HG03066 (cell line): ENCODE data around the gene PPP4C.
"Not testable (repeated sequence)": the region's sequence is repeated elsewhere in the genome, so short reads cannot be mapped to it uniquely, and the experiment has no call there.

Source experiments
- ATAC-seq: cut with Tn5 transposase; IDR thresholded peaks from one replicate; pipeline ENCODE4 v1.9.1; 2021; ENCODE audit warnings: low read depth; ENCODE audit not compliant: unreplicated experiment

PPP4C gene

GRCh38 chr16:30095166-30096078, 19.6 kb downstream of the PPP4C start:
- ATAC-seq, result no peak

DNA sequence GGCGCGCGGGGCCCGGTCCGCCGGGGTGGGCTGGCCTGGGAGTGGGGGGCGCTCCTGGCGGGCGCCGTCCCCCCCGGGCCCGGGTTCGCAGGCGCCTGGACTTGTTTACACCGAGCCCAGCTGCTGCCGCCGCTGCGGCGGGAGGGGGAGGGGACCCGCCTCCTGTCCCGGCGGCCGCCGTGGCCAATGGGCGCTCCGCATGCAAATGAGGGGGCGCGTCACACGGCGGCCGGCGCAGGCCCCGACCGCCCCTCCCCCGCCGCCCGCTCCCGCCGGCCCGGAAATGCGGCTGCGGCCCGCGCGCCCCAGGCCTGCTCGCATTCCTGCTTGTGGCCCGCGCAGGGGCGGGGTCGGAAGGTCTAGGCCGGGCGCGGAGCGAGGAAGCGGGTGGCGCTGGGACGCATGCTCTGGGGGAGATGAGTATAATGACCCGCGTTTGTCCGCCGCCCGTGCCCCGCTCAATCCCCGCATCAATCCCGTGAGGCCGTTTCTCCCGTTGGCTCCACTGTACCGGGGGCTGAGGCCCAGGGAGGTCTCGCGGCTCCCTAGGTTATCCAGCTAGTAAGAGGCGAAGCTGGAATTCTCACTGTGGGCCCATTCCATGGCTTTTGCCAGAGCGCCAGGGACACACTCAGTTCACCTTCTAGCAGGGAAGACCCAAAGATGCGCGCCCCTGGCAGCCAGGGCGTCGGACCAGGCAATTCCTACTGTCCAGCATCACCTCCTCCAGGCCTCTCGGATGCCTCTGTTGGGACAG, 20.5 kb downstream of the PPP4C start, which contains the start of gene YPEL3:
TSS of gene YPEL3 (minus strand) at position 109 of the 757 bp plus-strand sequence. CDS start 731 bp downstream, outside the sequence.
- no peak for ATAC-seq

- ATAC-seq, result no peak
These were observed 21.2 kb downstream of the PPP4C start for GRCh38 chr16:30096862-30097563.

DNA sequence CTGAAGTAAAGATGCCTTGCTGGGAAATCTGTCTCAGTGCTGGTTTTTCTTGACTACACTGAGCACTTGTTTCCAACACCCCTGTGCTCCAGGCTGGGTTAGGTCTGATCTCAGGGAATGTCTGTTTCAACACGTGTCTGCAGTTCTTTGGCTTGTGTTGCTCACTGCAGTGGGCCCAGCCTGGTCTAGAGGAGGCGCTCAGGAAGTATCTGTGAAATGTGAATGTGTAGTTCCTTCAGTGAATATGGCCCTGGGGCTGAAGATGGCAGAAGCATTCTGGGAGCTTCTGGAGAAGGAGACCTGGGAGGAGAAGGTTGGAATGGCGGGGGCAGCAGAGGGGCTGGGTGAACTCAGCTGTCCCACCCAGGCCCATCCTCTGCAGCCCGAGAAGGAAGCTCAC, 28.3 kb downstream of the PPP4C start:
- no peak for ATAC-seq

- ATAC-seq, result no peak
These were observed 28.7 kb downstream of the PPP4C start for GRCh38 chr16:30104492-30104891.

DNA sequence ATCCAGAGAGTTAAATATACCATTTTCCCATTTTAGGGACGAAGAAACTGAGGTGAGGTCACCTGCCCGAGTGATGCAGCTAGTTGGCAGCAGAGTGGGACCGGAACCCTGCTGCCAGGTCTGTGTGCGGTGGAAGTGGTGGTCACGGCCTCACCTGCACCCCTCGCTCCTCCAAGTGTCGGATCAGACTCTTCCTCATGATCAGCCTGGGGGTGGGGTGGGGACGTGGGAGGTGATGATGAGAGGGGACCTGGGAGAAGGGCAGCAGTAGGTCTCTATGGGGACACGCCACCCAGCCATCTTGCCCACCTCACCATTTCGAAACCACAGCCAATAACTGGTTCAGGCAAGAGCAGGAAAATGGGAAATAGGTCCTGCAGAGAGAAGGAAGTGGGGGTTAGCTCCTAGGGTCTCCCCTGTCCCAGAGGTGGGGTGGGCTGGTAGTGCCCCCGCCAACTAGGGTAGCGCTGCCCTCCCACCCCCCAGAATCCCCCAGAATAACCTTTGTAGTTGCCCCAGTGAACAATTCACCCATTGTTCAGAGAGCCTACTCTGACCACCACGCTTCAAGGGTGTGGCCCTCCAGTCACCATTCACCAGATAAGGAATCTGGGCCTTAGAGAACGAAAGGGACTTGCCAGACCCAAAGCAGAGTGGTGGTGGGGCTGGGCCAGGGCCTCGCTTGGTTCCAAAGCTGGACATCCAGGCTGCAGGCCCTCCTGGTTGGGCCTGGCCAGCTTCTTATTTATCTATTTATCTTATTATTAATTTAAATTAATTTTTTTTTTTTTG, 32.5 kb downstream of the PPP4C start:
- no peak for ATAC-seq

GRCh38 chr16:30110661-30111060, 34.9 kb downstream of the PPP4C start:
- ATAC-seq, result no peak

- no peak for ATAC-seq
These were observed 36.6 kb downstream of the PPP4C start for GRCh38 chr16:30112197-30113030.

DNA sequence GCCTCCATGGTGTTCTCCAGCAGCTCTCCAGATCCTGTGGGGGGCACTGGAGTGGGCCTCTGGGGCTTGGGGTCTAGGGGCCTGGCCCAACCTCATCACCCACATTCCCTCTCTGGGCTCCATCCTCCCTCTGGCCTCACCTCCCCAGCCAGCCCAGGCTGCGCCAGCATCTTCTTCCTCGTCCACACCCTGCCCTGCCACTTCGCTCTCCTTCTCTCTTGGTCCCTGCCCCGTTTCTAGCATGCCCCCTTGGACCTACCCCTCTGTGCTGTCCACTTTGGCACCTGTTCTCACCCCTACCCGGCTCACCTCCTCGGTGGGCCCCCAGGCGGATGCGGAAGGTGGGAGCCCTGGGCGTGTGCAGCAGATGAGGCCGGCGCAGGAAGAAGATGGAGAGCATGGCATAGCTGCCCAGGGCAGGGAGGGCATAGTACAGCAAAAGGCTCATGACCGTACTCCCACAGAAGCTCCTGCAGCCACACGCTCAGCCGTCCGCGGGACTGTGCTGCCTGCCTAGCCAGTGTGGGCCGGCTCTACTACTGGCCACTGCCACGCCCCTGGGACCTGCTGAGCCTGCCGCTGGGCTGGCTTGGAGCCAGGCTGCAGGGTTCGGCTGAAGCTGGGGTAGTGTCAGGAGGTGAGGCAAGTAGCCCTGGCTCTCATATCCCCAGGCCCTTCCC, 37.4 kb downstream of the PPP4C start, which contains the start of gene GDPD3:
TSS of gene GDPD3 (minus strand) at position 507 of the 680 bp plus-strand sequence. CDS start at position 448, 59 bp downstream.
- no peak for ATAC-seq

GRCh38 chr16:30113711-30114333, 38.0 kb downstream of the PPP4C start:
- ATAC-seq, result no peak

DNA sequence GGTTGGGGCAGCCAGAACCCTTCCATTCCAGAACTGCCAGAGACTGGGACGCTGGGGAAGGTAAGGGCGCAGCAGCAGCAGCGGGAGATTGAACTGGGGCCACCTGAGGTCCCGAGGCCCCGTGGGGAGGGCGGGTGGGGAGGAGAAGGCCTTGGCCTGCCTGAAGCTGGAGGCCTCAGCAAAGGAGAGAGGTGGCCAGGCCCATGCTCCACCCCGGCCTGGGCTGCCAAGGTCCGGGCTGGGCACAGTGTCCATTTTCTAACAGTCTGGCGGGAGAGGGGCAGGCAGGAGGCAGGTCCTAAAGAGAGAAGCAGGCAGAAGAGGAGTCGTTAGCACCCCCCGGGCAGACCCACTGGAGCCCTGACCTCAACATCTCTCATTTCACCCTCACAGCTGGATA, 38.6 kb downstream of the PPP4C start:
- ATAC-seq, result no peak

- not testable (repeated sequence) for ATAC-seq
These were observed 39.0 kb downstream of the PPP4C start for GRCh38 chr16:30114833-30115232.

- no peak for ATAC-seq
These were observed 39.4 kb downstream of the PPP4C start for GRCh38 chr16:30115238-30115637.

DNA sequence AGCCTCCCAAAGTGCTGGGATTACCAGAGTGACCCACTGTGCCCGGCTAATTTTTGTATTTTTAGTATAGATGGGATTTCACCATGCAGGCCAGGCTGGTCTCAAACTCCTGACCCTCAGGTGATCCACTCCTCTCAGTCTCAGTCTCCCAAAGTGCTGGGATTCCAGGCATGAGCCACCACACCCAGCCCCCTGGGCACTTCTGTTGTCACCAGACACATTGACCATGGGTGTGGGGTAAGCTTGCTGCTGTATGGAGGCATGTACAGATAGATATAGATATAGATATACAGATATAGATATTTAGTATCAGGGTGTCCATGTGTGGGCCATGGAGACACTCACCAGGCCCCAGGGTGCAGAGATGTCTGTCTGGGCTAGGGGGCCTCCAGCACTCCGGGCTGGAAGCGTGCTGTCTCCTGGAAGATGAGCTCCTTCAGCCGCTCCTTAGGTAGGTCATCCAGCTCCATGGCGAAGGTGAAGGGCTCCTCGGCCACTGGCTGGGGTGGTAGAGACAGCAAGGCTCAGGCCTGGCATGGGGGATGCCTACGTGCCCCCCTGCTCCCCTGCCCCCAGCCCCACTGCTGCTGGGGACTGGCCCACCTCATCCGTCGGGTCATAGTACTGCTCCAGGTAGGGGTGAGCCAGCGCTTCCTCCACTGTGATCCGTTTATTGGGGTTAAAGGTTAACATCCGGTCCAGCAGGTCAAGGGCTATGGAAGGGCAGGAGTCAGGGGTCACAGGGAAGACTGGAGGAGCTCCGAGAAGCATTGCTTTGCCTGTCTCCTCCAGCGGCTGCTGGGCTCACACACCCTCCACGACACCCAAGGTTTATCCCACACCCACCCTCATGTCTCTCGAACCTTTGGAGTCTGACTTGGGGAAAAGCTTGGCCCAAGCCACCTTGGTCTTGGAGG, 40.8 kb downstream of the PPP4C start:
- ATAC-seq, result no peak

DNA sequence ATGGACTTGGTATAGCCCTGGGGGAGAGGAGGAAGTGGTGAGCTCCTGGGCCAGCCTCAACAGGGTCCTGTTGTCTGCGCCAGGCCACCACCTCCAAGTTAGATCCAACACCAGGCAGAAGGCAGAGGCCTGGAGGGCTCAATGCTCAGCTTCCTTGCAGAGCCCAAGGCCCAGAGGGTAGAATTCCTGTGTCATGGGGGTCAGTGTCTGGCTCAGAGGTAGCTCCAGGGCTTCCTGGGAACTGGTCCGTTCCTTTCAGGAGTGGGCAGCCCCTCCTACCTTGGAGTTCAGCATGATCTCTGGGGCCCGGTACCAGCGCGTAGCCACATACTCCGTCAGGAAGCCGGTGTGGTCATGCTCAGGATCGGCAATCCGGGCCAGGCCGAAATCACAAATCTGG, 42.0 kb downstream of the PPP4C start:
- no peak for ATAC-seq

DNA sequence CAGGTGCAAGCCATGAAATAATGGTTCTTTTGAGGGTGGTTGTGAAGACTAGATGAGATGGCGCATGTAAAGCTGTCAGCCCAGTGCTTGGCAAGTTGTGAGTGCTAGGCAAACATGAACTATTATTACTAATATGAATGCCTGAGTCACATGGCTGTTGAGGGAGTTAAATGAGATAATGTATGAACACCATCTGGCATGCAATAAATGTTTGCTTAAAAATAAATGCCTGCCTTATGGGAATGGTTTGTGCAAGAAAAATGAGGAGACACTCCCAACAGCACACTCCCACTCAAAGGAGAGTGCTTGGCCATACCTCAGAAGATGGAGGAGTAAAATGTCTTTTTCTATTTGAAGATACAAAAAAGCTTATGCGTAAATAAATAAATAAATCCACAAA, 43.6 kb downstream of the PPP4C start:
- ATAC-seq, result no peak
